ENCODE results near the gene STPG2.

The STPG2 gene

GRCh38 chr4:98143001-98143899, at the start of gene STPG2:
Gene STPG2 (minus strand): TSS chr4:98143476.
- DNase-seq (ENCODE audit: low spot score) = peak; percentile 96

- no peak for DNase-seq (ENCODE audit: low spot score)
These were observed 42.0 kb upstream of the STPG2 start for GRCh38 chr4:98185279-98185678.

- DNase-seq (ENCODE audit: low spot score) = no peak
These were observed 38.5 kb upstream of the STPG2 start for GRCh38 chr4:98181809-98182208.

- DNase-seq (ENCODE audit: low spot score) = no peak
These were observed 36.7 kb upstream of the STPG2 start for GRCh38 chr4:98179951-98180350.

GRCh38 chr4:98176531-98176930, 33.3 kb upstream of the STPG2 start:
- DNase-seq (ENCODE audit: low spot score) = no peak

- no peak for DNase-seq (ENCODE audit: low spot score)
These were observed 26.8 kb upstream of the STPG2 start for GRCh38 chr4:98170035-98170434.

- no peak for DNase-seq (ENCODE audit: low spot score)
These were observed 23.4 kb upstream of the STPG2 start for GRCh38 chr4:98166731-98167041.

- DNase-seq (ENCODE audit: low spot score) = no peak
These were observed 22.9 kb upstream of the STPG2 start for GRCh38 chr4:98166025-98166730.

GRCh38 chr4:98162696-98163095, 19.4 kb upstream of the STPG2 start:
- DNase-seq (ENCODE audit: low spot score) = no peak

- no peak for DNase-seq (ENCODE audit: low spot score)
These were observed 8.1 kb upstream of the STPG2 start for GRCh38 chr4:98151145-98151924.

GRCh38 chr4:98150092-98150761, 7.0 kb upstream of the STPG2 start:
- no peak for DNase-seq (ENCODE audit: low spot score)

GRCh38 chr4:98148856-98149255, 5.6 kb upstream of the STPG2 start:
- DNase-seq (ENCODE audit: low spot score) = no peak

GRCh38 chr4:98126141-98126540, 17.1 kb downstream of the STPG2 start:
- DNase-seq (ENCODE audit: low spot score) = no peak

- DNase-seq (ENCODE audit: low spot score) = no peak
These were observed 17.7 kb downstream of the STPG2 start for GRCh38 chr4:98125585-98125984.

- no peak for DNase-seq (ENCODE audit: low spot score)
These were observed 25.9 kb downstream of the STPG2 start for GRCh38 chr4:98117363-98117762.

GRCh38 chr4:98113012-98113411, 30.3 kb downstream of the STPG2 start:
- peak; percentile 79 for DNase-seq (ENCODE audit: low spot score)

- no peak for DNase-seq (ENCODE audit: low spot score)
These were observed 32.3 kb downstream of the STPG2 start for GRCh38 chr4:98110929-98111328.

- no peak for DNase-seq (ENCODE audit: low spot score)
These were observed 33.1 kb downstream of the STPG2 start for GRCh38 chr4:98110214-98110613.

GRCh38 chr4:98102660-98103059, 40.6 kb downstream of the STPG2 start:
- no peak for DNase-seq (ENCODE audit: low spot score)

- DNase-seq (ENCODE audit: low spot score) = no peak
These were observed 41.3 kb downstream of the STPG2 start for GRCh38 chr4:98101988-98102387.

- DNase-seq (ENCODE audit: low spot score) = no peak
These were observed 44.5 kb downstream of the STPG2 start for GRCh38 chr4:98098764-98099163.

- DNase-seq (ENCODE audit: low spot score) = no peak
These were observed 49.2 kb downstream of the STPG2 start for GRCh38 chr4:98094118-98094517.

Data from Ammon's horn (tissue), 1 donor.